HG02678 (cell line): Measurements from ENCODE around the gene EPHB1.

Source experiments
- ATAC-seq: cut with Tn5 transposase; IDR thresholded peaks from one replicate; pipeline ENCODE4 v1.9.1; 2021; ENCODE audit warnings: mild to moderate bottlenecking, moderate library complexity; ENCODE audit not compliant: unreplicated experiment

The EPHB1 gene

GRCh38 chr3:135076341-135076740 is 281.3 kb downstream of the EPHB1 start:
- no peak for ATAC-seq

- no peak for ATAC-seq
Measured at GRCh38 chr3:135077186-135077585, 282.1 kb downstream of the EPHB1 start.

- no peak for ATAC-seq
Measured at GRCh38 chr3:135078283-135078682, 283.2 kb downstream of the EPHB1 start.

GRCh38 chr3:135079095-135079494 is 284.0 kb downstream of the EPHB1 start:
- no peak for ATAC-seq

- ATAC-seq = no peak
Measured at GRCh38 chr3:135081451-135081850, 286.4 kb downstream of the EPHB1 start.

GRCh38 chr3:135081856-135082434 is 286.9 kb downstream of the EPHB1 start:
- no peak for ATAC-seq

GRCh38 chr3:135082706-135083105 is 287.6 kb downstream of the EPHB1 start:
- ATAC-seq = peak; percentile 45

- no peak for ATAC-seq
Measured at GRCh38 chr3:135083179-135083578, 288.1 kb downstream of the EPHB1 start.

GRCh38 chr3:135083756-135084155 is 288.7 kb downstream of the EPHB1 start:
- ATAC-seq = no peak

- ATAC-seq = no peak
Measured at GRCh38 chr3:135084405-135084804, 289.3 kb downstream of the EPHB1 start.

GRCh38 chr3:135084976-135085375 is 289.9 kb downstream of the EPHB1 start:
- ATAC-seq = no peak

- ATAC-seq = no peak
Measured at GRCh38 chr3:135085652-135086436, 290.8 kb downstream of the EPHB1 start.

GRCh38 chr3:135087782-135088181 is 292.7 kb downstream of the EPHB1 start:
- ATAC-seq = no peak

GRCh38 chr3:135089451-135089850 is 294.4 kb downstream of the EPHB1 start:
- ATAC-seq = no peak

- ATAC-seq = no peak
Measured at GRCh38 chr3:135090020-135090717, 295.1 kb downstream of the EPHB1 start.

- ATAC-seq = no peak
Measured at GRCh38 chr3:135091946-135092345, 296.9 kb downstream of the EPHB1 start.

- no peak for ATAC-seq
Measured at GRCh38 chr3:135093121-135093520, 298.1 kb downstream of the EPHB1 start.

GRCh38 chr3:135097276-135097946 is 302.4 kb downstream of the EPHB1 start:
- no peak for ATAC-seq

GRCh38 chr3:135099734-135100355 is 304.8 kb downstream of the EPHB1 start:
- ATAC-seq = no peak

GRCh38 chr3:135100366-135100765 is 305.3 kb downstream of the EPHB1 start:
- ATAC-seq = no peak

- no peak for ATAC-seq
Measured at GRCh38 chr3:135103917-135104316, 308.9 kb downstream of the EPHB1 start.
